K562 (cell line): ENCODE measurements around the gene RBSN. TPM values are rescaled to one million over a fixed set of nuclear protein-coding genes. Genes with fewer than 3 reads are reported as not detected.

ENCODE experiments used
- COPS2 ChIP-seq: fragments of 450-650 bp; conservative IDR thresholded peaks from 2 replicates; pipeline ENCODE4 v1.6.1; 2016; ENCODE audit warnings: mild to moderate bottlenecking, moderate library complexity
- DACH1 ChIP-seq: fragments of 450-650 bp; IDR thresholded peaks from 2 replicates; pipeline ENCODE4 v1.6.1; 2018; ENCODE audit not compliant: partially characterized antibody
- DMBX1 ChIP-seq: fragments of 250-450 bp; sonication (Bioruptor Pico); IDR thresholded peaks from 2 replicates; pipeline ENCODE4 v1.8.0; 2022; ENCODE audit warnings: inconsistent platforms, mild to moderate bottlenecking, moderate library complexity, borderline replicate concordance
- GABPB1 ChIP-seq: sonication (generic); formaldehyde crosslinking; IDR thresholded peaks from 2 replicates; pipeline ENCODE4 v1.8.0; 2022; ENCODE audit warnings: mild to moderate bottlenecking, missing genetic modification reagents
- PTBP1 ChIP-seq: fragments of 200-400 bp; formaldehyde crosslinking; IDR thresholded peaks from 2 replicates; pipeline ENCODE4 v1.6.1; 2017; ENCODE audit warnings: low read depth, low read length
- RBBP5 ChIP-seq: fragments of 200-600 bp; sonication (generic); IDR thresholded peaks from 2 replicates; pipeline ENCODE4 v1.6.1; 2012; ENCODE audit warnings: borderline replicate concordance, mild to moderate bottlenecking, low read length, control low read depth, inconsistent platforms; ENCODE audit not compliant: insufficient read depth, poor library complexity, severe bottlenecking
- RBM39 ChIP-seq: fragments of 200-400 bp; formaldehyde crosslinking; optimal IDR thresholded peaks from 2 replicates; pipeline ENCODE3; 2018; ENCODE audit warnings: low read depth, low read length
- STAT5A ChIP-seq: IDR thresholded peaks from 2 replicates; pipeline ENCODE4 v1.6.1; 2012; ENCODE audit warnings: low read length, inconsistent platforms, borderline replicate concordance
- TEAD4 ChIP-seq, 2 experiments: sonication (generic) in 1 of 2; formaldehyde crosslinking in 1 of 2; IDR thresholded peaks; 2 replicates each; pipeline versions ENCODE4 v1.6.1 to v1.8.0; 2012 to 2022; ENCODE audit warnings: borderline replicate concordance in 1 of 2, inconsistent platforms in 1 of 2, low read length in 1 of 2, mild to moderate bottlenecking in 1 of 2, missing genetic modification reagents in 1 of 2
- ZNF12 ChIP-seq: sonication (generic); formaldehyde crosslinking; IDR thresholded peaks from 2 replicates; pipeline ENCODE4 v1.4.0; 2020; ENCODE audit warnings: mild to moderate bottlenecking, missing genetic modification reagents
- polyA plus RNA-seq, 8 experiments: library from polyadenylated mRNA; depleted of rRNA in 4 of 8; stranded (reverse) in 5 of 8; unstranded in 3 of 8; fragments of >200 nt; fragmentation: Nextera tagmentation in 2 of 8; fragmentation: Illumina TruSeq in 1 of 8; extraction: Ambion mirVana in 2 of 8; extraction: Trizol in 1 of 8; gene quantifications; 2 replicates each; pipeline versions ENCODE4 v1.2.1 to v1.2.3, GENCODE V29; 2011 to 2014; ENCODE audit warnings: inconsistent platforms in 1 of 8, missing spikeins in 1 of 8
- total RNA-seq, 7 experiments: library from RNA; depleted of rRNA in 6 of 7; stranded (reverse); fragments of >200 nt in 6 of 7; fragmentation: Illumina TruSeq in 2 of 7; extraction: Trizol in 2 of 7; gene quantifications; 2 replicates each; pipeline versions ENCODE4 v1.2.1 to v1.2.3, GENCODE V29; 2011 to 2021; ENCODE audit warnings: low replicate concordance in 1 of 7
- TF ChIP-seq, protein P1 (sequence below): fragments of 200-800 bp; sonication (Bioruptor generic); IDR thresholded peaks from 2 replicates; pipeline ENCODE4 v1.6.1; 2017; ENCODE audit warnings: missing genetic modification characterization, missing compliant biosample characterization
- TF ChIP-seq, protein P2 (sequence below): sonication (generic); formaldehyde crosslinking; IDR thresholded peaks from 2 replicates; pipeline ENCODE4 v1.9.0; 2022; ENCODE audit warnings: mild to moderate bottlenecking, missing genetic modification reagents
- TF ChIP-seq, protein P3 (sequence below): fragments of 450-650 bp; formaldehyde crosslinking; IDR thresholded peaks from 2 replicates; pipeline ENCODE4 v1.4.0; 2020; ENCODE audit warnings: mild to moderate bottlenecking, mixed read lengths
- TF ChIP-seq, protein P4 (sequence below): fragments of 450-650 bp; IDR thresholded peaks from 2 replicates; pipeline ENCODE4 v1.6.1; 2016; ENCODE audit warnings: low read depth
- TF ChIP-seq, protein P5 (sequence below): sonication (generic); IDR thresholded peaks from 2 replicates; pipeline ENCODE4 v1.6.1; 2016

The RBSN gene
- total and polyA plus RNA-seq, 9 of the 15 experiments (the other 6 are each of a cell fraction or from before 2014, with no cell fraction given) = 2.9 to 19.6 (median 15.0) TPM

DNA sequence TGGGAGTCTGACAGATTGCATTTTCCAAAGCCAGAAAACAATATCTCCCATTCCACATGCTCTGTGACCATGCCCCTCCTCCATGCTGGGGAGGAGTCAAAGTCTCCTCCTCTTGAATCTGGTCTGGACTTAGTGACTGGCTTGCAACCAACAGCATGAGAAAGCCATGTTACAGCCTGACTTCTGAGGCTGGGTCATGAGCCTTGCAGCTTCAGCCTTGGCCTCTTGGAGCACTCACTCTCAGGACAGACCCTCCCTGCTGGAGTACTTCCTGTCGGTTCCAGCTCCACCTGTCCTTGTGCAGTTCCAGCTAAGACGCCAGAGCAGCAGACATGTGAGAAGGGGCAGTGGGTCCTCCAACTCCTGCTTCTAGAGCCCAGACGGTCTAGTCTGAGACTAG, 49.7 kb upstream of the RBSN start (continued):
- TF ChIP-seq RBBP5 (no peak), PTBP1 (no peak), ZNF12 (CRISPR knock-in tag) (no peak), RBM39 (no peak), STAT5A (no peak), GABPB1 (no peak), TEAD4 (IDR thresholded peaks at IDR 0.05; ENCODE audit: low read length) (peak; percentile 28; the same call in 1 of the 2 replicates), TEAD4 (CRISPR knock-in tag; IDR thresholded peaks at IDR 0.05; ENCODE audit: borderline replicate concordance) (no peak), DMBX1 (no peak), DACH1 (no peak), COPS2 (no peak)
- TF ChIP-seq, protein P1, sequence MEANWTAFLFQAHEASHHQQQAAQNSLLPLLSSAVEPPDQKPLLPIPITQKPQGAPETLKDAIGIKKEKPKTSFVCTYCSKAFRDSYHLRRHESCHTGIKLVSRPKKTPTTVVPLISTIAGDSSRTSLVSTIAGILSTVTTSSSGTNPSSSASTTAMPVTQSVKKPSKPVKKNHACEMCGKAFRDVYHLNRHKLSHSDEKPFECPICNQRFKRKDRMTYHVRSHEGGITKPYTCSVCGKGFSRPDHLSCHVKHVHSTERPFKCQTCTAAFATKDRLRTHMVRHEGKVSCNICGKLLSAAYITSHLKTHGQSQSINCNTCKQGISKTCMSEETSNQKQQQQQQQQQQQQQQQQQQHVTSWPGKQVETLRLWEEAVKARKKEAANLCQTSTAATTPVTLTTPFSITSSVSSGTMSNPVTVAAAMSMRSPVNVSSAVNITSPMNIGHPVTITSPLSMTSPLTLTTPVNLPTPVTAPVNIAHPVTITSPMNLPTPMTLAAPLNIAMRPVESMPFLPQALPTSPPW (CRISPR knock-in tag) = peak; percentile 9; the same call in 1 of the 2 replicates
- TF ChIP-seq, protein P2, sequence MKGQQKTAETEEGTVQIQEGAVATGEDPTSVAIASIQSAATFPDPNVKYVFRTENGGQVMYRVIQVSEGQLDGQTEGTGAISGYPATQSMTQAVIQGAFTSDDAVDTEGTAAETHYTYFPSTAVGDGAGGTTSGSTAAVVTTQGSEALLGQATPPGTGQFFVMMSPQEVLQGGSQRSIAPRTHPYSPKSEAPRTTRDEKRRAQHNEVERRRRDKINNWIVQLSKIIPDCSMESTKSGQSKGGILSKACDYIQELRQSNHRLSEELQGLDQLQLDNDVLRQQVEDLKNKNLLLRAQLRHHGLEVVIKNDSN (CRISPR knock-in tag) = peak; percentile 15; the same call in 1 of the 2 replicates
- TF ChIP-seq, protein P3, sequence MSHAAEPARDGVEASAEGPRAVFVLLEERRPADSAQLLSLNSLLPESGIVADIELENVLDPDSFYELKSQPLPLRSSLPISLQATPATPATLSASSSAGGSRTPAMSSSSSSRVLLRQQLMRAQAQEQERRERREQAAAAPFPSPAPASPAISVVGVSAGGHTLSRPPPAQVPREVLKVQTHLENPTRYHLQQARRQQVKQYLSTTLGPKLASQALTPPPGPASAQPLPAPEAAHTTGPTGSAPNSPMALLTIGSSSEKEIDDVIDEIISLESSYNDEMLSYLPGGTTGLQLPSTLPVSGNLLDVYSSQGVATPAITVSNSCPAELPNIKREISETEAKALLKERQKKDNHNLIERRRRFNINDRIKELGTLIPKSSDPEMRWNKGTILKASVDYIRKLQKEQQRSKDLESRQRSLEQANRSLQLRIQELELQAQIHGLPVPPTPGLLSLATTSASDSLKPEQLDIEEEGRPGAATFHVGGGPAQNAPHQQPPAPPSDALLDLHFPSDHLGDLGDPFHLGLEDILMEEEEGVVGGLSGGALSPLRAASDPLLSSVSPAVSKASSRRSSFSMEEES (CRISPR knock-in tag) = no peak
- TF ChIP-seq, protein P4, sequence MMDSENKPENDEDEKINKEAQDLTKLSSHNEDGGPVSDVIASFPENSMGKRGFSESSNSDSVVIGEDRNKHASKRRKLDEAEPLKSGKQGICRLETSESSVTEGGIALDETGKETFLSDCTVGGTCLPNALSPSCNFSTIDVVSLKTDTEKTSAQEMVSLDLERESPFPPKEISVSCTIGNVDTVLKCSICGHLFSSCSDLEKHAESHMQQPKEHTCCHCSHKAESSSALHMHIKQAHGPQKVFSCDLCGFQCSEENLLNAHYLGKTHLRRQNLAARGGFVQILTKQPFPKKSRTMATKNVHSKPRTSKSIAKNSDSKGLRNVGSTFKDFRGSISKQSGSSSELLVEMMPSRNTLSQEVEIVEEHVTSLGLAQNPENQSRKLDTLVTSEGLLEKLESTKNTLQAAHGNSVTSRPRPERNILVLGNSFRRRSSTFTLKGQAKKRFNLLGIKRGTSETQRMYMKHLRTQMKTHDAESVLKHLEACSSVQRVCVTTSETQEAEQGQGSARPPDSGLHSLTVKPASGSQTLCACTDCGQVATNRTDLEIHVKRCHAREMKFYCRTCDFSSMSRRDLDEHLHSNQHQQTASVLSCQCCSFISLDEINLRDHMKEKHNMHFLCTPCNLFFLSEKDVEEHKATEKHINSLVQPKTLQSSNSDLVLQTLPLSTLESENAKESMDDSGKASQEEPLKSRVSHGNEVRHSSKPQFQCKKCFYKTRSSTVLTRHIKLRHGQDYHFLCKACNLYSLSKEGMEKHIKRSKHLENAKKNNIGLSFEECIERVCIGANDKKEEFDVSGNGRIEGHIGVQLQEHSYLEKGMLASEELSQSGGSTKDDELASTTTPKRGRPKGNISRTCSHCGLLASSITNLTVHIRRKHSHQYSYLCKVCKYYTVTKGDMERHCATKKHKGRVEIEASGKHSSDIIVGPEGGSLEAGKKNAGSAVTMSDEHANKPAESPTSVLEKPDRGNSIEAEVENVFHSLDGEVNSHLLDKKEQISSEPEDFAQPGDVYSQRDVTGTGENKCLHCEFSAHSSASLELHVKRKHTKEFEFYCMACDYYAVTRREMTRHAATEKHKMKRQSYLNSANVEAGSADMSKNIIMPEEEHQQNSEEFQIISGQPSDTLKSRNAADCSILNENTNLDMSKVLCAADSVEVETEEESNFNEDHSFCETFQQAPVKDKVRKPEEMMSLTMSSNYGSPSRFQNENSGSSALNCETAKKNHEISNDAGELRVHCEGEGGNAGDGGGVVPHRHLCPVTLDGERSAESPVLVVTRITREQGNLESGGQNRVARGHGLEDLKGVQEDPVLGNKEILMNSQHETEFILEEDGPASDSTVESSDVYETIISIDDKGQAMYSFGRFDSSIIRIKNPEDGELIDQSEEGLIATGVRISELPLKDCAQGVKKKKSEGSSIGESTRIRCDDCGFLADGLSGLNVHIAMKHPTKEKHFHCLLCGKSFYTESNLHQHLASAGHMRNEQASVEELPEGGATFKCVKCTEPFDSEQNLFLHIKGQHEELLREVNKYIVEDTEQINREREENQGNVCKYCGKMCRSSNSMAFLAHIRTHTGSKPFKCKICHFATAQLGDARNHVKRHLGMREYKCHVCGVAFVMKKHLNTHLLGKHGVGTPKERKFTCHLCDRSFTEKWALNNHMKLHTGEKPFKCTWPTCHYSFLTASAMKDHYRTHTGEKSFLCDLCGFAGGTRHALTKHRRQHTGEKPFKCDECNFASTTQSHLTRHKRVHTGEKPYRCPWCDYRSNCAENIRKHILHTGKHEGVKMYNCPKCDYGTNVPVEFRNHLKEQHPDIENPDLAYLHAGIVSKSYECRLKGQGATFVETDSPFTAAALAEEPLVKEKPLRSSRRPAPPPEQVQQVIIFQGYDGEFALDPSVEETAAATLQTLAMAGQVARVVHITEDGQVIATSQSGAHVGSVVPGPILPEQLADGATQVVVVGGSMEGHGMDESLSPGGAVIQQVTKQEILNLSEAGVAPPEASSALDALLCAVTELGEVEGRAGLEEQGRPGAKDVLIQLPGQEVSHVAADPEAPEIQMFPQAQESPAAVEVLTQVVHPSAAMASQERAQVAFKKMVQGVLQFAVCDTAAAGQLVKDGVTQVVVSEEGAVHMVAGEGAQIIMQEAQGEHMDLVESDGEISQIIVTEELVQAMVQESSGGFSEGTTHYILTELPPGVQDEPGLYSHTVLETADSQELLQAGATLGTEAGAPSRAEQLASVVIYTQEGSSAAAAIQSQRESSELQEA = no peak
- TF ChIP-seq, protein P5, sequence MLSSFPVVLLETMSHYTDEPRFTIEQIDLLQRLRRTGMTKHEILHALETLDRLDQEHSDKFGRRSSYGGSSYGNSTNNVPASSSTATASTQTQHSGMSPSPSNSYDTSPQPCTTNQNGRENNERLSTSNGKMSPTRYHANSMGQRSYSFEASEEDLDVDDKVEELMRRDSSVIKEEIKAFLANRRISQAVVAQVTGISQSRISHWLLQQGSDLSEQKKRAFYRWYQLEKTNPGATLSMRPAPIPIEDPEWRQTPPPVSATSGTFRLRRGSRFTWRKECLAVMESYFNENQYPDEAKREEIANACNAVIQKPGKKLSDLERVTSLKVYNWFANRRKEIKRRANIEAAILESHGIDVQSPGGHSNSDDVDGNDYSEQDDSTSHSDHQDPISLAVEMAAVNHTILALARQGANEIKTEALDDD = peak; percentile 47; the same call in 1 of the 2 replicates
